GM19438 (cell line): ENCODE data around the gene POC1A.
"Not testable (repeated sequence)": the region's sequence is repeated elsewhere in the genome, so short reads cannot be mapped to it uniquely, and the experiment has no call there.

ENCODE experiments used
- ATAC-seq: cut with Tn5 transposase; IDR thresholded peaks from one replicate; pipeline ENCODE4 v1.9.1; 2021; ENCODE audit warnings: low read depth; ENCODE audit not compliant: unreplicated experiment

Gene POC1A

GRCh38 chr3:52054661-52055511 is 99.3 kb downstream of the POC1A start:
- no peak for ATAC-seq

GRCh38 chr3:52053307-52054304 is 100.6 kb downstream of the POC1A start:
- ATAC-seq = no peak

GRCh38 chr3:52052831-52053306 is 101.4 kb downstream of the POC1A start:
- ATAC-seq = no peak

- ATAC-seq = no peak
Measured at GRCh38 chr3:52051444-52051843, 102.8 kb downstream of the POC1A start.

GRCh38 chr3:52050571-52050970 is 103.7 kb downstream of the POC1A start:
- no peak for ATAC-seq

GRCh38 chr3:52049503-52049902 is 104.7 kb downstream of the POC1A start:
- no peak for ATAC-seq

- ATAC-seq = no peak
Measured at GRCh38 chr3:52047295-52047960, 106.8 kb downstream of the POC1A start.

- ATAC-seq = no peak
Measured at GRCh38 chr3:52046902-52047239, 107.4 kb downstream of the POC1A start.

- ATAC-seq = no peak
Measured at GRCh38 chr3:52046186-52046901, 107.9 kb downstream of the POC1A start.

GRCh38 chr3:52044869-52045619 is 109.2 kb downstream of the POC1A start:
- no peak for ATAC-seq

- no peak for ATAC-seq
Measured at GRCh38 chr3:52043750-52044149, 110.5 kb downstream of the POC1A start.

- not testable (repeated sequence) for ATAC-seq
Measured at GRCh38 chr3:52043039-52043438, 111.2 kb downstream of the POC1A start.

GRCh38 chr3:52041118-52041731 is 113.0 kb downstream of the POC1A start:
- no peak for ATAC-seq

GRCh38 chr3:52040600-52040999 is 113.6 kb downstream of the POC1A start:
- ATAC-seq = no peak

- no peak for ATAC-seq
Measured at GRCh38 chr3:52039846-52040245, 114.4 kb downstream of the POC1A start.

- no peak for ATAC-seq
Measured at GRCh38 chr3:52039426-52039825, 114.8 kb downstream of the POC1A start.

GRCh38 chr3:52038227-52038626 is 116.0 kb downstream of the POC1A start:
- no peak for ATAC-seq

GRCh38 chr3:52037291-52037690 is 116.9 kb downstream of the POC1A start:
- no peak for ATAC-seq

GRCh38 chr3:52036829-52037228 is 117.4 kb downstream of the POC1A start:
- ATAC-seq = no peak
